Vagina (tissue), 2 donors: ENCODE measurements around the gene UNC5CL. TPM values are rescaled to one million over a fixed set of nuclear protein-coding genes. Genes with fewer than 3 reads are reported as not detected.

ENCODE experiments used
- DNase-seq, 2 donors: peaks; one replicate each; pipeline ENCODE4 v3.0.0-alpha.2; 2017; ENCODE audit errors: extremely low spot score in 2 of 2
- H3K27ac ChIP-seq: fragments of 200-600 bp; sonication (generic); one replicate; pipeline ENCODE4 v1.5.1; 2019
- H3K27me3 ChIP-seq: fragments of 200-600 bp; sonication (generic); one replicate; pipeline ENCODE4 v1.5.1; 2019
- H3K36me3 ChIP-seq, 2 donors: fragments of 200-600 bp; sonication (generic); one replicate each; pipeline ENCODE4 v1.5.1; 2017 to 2019
- H3K4me1 ChIP-seq: fragments of 200-600 bp; sonication (generic); one replicate; pipeline ENCODE4 v1.5.1; 2019
- H3K4me3 ChIP-seq, 2 donors: fragments of 200-600 bp; sonication (generic); 1 replicate in 1 of 2; 2 replicates in 1 of 2; pipeline ENCODE4 v1.5.1; 2016 to 2019
- H3K9me3 ChIP-seq: fragments of 200-600 bp; sonication (generic); one replicate; pipeline ENCODE4 v1.5.1; 2019
- POLR2A ChIP-seq, 2 donors: fragments of 450-650 bp; IDR thresholded peaks; one replicate each; pipeline ENCODE4 v1.6.1; 2017; ENCODE audit warnings: antibody characterized with exemption in 2 of 2, mild to moderate bottlenecking in 2 of 2, moderate library complexity in 2 of 2
- POLR2AphosphoS5 ChIP-seq, 2 donors: sonication (generic); formaldehyde crosslinking; IDR thresholded peaks; one replicate each; pipeline ENCODE4 v1.9.0; 2017; ENCODE audit warnings: antibody characterized with exemption in 2 of 2, mild to moderate bottlenecking in 2 of 2, low read depth in 1 of 2; ENCODE audit not compliant: insufficient read depth in 1 of 2
- intact Hi-C: fragments of 100-400 bp; cut with DNase I; formaldehyde crosslinking; loops from one replicate; pipeline ENCODE4 v1.15.1; 2023
- total RNA-seq: library from RNA; depleted of rRNA; stranded (reverse); fragments of >200 nt; gene quantifications from one replicate; pipeline ENCODE4 v1.2.3, GENCODE V29; 2016
- TF ChIP-seq, protein P1 (sequence below), 3 experiments: fragments of 450-650 bp in 2 of 3; fragments of 200-600 bp in 1 of 3; sonication (generic) in 1 of 3; IDR thresholded peaks; one replicate each; pipeline ENCODE4 v1.5.1; 2017 to 2019; ENCODE audit warnings: antibody characterized with exemption in 3 of 3, mild to moderate bottlenecking in 2 of 3, moderate library complexity in 2 of 3

UNC5CL gene
- total RNA-seq, 1 donor from 2014 or later = 0.25 TPM

GRCh38 chr6:40997234-40997957 lies 41.6 kb downstream of the UNC5CL start:
- no peaks in the 10 kb centered on the region for H3K27me3 ChIP-seq
- peak in 1 of 2 donors; percentile 69 for DNase-seq
- intact Hi-C loops = no loop called here
- no peaks in the 10 kb centered on the region for H3K4me1 ChIP-seq
- no peaks in the 10 kb centered on the region for H3K36me3 ChIP-seq
- no peak overlapping the region for H3K4me3 ChIP-seq
- H3K9me3 ChIP-seq = no peaks in the 10 kb centered on the region
- TF ChIP-seq POLR2A (IDR thresholded peaks at IDR 0.05) (no peak), POLR2AphosphoS5 (IDR thresholded peaks at IDR 0.05; ENCODE audit: insufficient read depth in 1 of 2, low read depth in 1 of 2) (no peak)
- TF ChIP-seq, protein P1, sequence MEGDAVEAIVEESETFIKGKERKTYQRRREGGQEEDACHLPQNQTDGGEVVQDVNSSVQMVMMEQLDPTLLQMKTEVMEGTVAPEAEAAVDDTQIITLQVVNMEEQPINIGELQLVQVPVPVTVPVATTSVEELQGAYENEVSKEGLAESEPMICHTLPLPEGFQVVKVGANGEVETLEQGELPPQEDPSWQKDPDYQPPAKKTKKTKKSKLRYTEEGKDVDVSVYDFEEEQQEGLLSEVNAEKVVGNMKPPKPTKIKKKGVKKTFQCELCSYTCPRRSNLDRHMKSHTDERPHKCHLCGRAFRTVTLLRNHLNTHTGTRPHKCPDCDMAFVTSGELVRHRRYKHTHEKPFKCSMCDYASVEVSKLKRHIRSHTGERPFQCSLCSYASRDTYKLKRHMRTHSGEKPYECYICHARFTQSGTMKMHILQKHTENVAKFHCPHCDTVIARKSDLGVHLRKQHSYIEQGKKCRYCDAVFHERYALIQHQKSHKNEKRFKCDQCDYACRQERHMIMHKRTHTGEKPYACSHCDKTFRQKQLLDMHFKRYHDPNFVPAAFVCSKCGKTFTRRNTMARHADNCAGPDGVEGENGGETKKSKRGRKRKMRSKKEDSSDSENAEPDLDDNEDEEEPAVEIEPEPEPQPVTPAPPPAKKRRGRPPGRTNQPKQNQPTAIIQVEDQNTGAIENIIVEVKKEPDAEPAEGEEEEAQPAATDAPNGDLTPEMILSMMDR (IDR thresholded peaks at IDR 0.05) = no peak
- no peak overlapping the region for H3K27ac ChIP-seq

- peak; percentile 60 to 85 for DNase-seq
- Histone ChIP-seq H3K27ac (no peak overlapping the region), H3K9me3 (no peaks in the 10 kb centered on the region), H3K4me1 (no peaks in the 10 kb centered on the region), H3K27me3 (no peaks in the 10 kb centered on the region), H3K36me3 (no peaks in the 10 kb centered on the region), H3K4me3 (no peak overlapping the region)
- TF ChIP-seq POLR2AphosphoS5 (IDR thresholded peaks at IDR 0.05; ENCODE audit: insufficient read depth in 1 of 2, low read depth in 1 of 2) (no peak), POLR2A (IDR thresholded peaks at IDR 0.05) (no peak)
- TF ChIP-seq, protein P1 (IDR thresholded peaks at IDR 0.05) = no peak
- intact Hi-C loops = no loop called here
Measured at GRCh38 chr6:40996591-40997233, 42.3 kb downstream of the UNC5CL start.

DNA sequence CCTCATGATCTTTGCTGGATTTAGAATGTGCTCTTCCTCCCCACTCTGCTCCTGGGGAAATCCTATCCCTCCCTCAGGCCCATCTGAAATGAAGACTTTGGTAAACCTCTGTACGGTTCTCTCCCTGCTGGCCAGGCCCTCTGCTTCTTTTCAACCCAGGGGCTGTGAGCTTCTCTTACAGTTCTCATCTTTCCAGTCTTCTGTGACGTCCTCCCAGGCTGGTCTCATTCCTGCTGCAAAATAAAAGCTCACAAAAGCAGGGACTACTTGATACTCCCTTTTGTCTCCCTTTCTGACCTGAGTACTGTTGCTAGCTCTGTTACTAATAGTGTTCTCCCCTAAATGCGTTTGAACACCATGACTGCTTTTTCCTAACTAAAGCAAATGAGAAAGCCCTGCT lies 46.3 kb downstream of the UNC5CL start:
- TF ChIP-seq POLR2AphosphoS5 (IDR thresholded peaks at IDR 0.05; ENCODE audit: insufficient read depth in 1 of 2, low read depth in 1 of 2) (no peak), POLR2A (IDR thresholded peaks at IDR 0.05) (no peak)
- TF ChIP-seq, protein P1 (IDR thresholded peaks at IDR 0.05) = no peak
- H3K27ac ChIP-seq = no peak overlapping the region
- intact Hi-C loops = no loop called here
- H3K9me3 ChIP-seq = no peaks in the 10 kb centered on the region
- no peak overlapping the region for H3K4me3 ChIP-seq
- H3K27me3 ChIP-seq = no peaks in the 10 kb centered on the region
- no peaks in the 10 kb centered on the region for H3K36me3 ChIP-seq
- no peak for DNase-seq
- no peaks in the 10 kb centered on the region for H3K4me1 ChIP-seq

GRCh38 chr6:40990301-40990700 lies 48.7 kb downstream of the UNC5CL start:
- Histone ChIP-seq H3K4me3 (no peak overlapping the region), H3K27ac (no peak overlapping the region), H3K4me1 (no peaks in the 10 kb centered on the region), H3K27me3 (no peaks in the 10 kb centered on the region), H3K9me3 (no peaks in the 10 kb centered on the region), H3K36me3 (no peaks in the 10 kb centered on the region)
- TF ChIP-seq, protein P1 (IDR thresholded peaks at IDR 0.05) = no peak
- no peak for TF ChIP-seq POLR2AphosphoS5 (IDR thresholded peaks at IDR 0.05; ENCODE audit: insufficient read depth in 1 of 2, low read depth in 1 of 2)
- TF ChIP-seq POLR2A (IDR thresholded peaks at IDR 0.05) = no peak
- intact Hi-C loops = no loop called here
- DNase-seq = no peak
